ENCODE data around the gene KMT2B. TPM values are rescaled to one million over a fixed set of nuclear protein-coding genes. Genes with fewer than 3 reads are reported as not detected.

Gene KMT2B
- total and polyA plus RNA-seq, 8 donors = 8.3 to 92.4 (median 18.9) TPM

- 66 to 74% (median 72%) methylated on average over 2 of the region's 2 CpGs for WGBS, 5 donors
- no peak for TF ChIP-seq POLR2AphosphoS5 (IDR thresholded peaks at IDR 0.05)
- TF ChIP-seq POLR2A (IDR thresholded peaks at IDR 0.05) = no peak
- no peak for TF ChIP-seq CTCF (IDR thresholded peaks at IDR 0.05)
- no peak for TF ChIP-seq EP300 (IDR thresholded peaks at IDR 0.05)
- H3K27ac ChIP-seq = peak overlapping the region in 1 of 5 donors; percentile 95
- no peaks in the 10 kb centered on the region for H3K36me3 ChIP-seq
- no peaks in the 10 kb centered on the region for H3K9me3 ChIP-seq
- intact Hi-C loops (cut with DNase I; ENCODE audit: low total_unique reads) = loop anchor here (10.0 kb wide), 1 partner anchor 169 kb away; the partner anchor contains the start of gene TMEM147
- no peaks in the 10 kb centered on the region for H3K27me3 ChIP-seq
- peak overlapping the region in 1 of 4 donors; percentile 2 for H3K4me3 ChIP-seq
- no peak for DNase-seq
- peaks cover 13 to 25% (median 16%) of the 10 kb centered on the region in 4 donors for H3K4me1 ChIP-seq
Observed at GRCh38 chr19:35713506-35713850, 4.3 kb upstream of the KMT2B start.

- peak in 1 of 2 donors; percentile 3 for DNase-seq
- H3K9me3 ChIP-seq = no peaks in the 10 kb centered on the region
- H3K4me1 ChIP-seq = peaks cover 16 to 31% (median 21%) of the 10 kb centered on the region in 4 donors
- peak overlapping the region in 1 of 4 donors; percentile 2 for H3K4me3 ChIP-seq
- intact Hi-C loops (cut with DNase I; ENCODE audit: low total_unique reads) = loop anchor here (10.0 kb wide), 1 partner anchor 169 kb away; the partner anchor contains the start of gene TMEM147
- H3K27ac ChIP-seq = peak overlapping the region in 2 of 5 donors; percentile 14 to 95
- TF ChIP-seq POLR2AphosphoS5 (IDR thresholded peaks at IDR 0.05) = no peak
- TF ChIP-seq EP300 (IDR thresholded peaks at IDR 0.05) = no peak
- TF ChIP-seq CTCF (IDR thresholded peaks at IDR 0.05) = no peak
- TF ChIP-seq POLR2A (IDR thresholded peaks at IDR 0.05) = no peak
- WGBS, 5 donors = 68 to 82% (median 79%) methylated on average over 12 of the region's 12 CpGs
- H3K27me3 ChIP-seq = no peaks in the 10 kb centered on the region
- no peaks in the 10 kb centered on the region for H3K36me3 ChIP-seq
Observed at GRCh38 chr19:35713904-35714495, 3.8 kb upstream of the KMT2B start.

- 63 to 73% (median 69%) methylated on average over 13 to 14 of the region's 14 CpGs for WGBS, 5 donors
- no peak overlapping the region for H3K4me3 ChIP-seq
- H3K27ac ChIP-seq = peak overlapping the region in 3 of 5 donors; percentile 14 to 95 (median 95)
- peaks cover 24 to 38% (median 29%) of the 10 kb centered on the region in 4 donors for H3K4me1 ChIP-seq
- no peaks in the 10 kb centered on the region for H3K27me3 ChIP-seq
- no peaks in the 10 kb centered on the region for H3K9me3 ChIP-seq
- intact Hi-C loops (cut with DNase I; ENCODE audit: low total_unique reads) = loop anchor here (10.0 kb wide), 1 partner anchor 170 kb away; the partner anchor contains the start of gene TMEM147
- H3K36me3 ChIP-seq = peaks cover 0 to 4% (median 3%) of the 10 kb centered on the region in 4 donors
- TF ChIP-seq CTCF (IDR thresholded peaks at IDR 0.05) = no peak
- no peak for TF ChIP-seq EP300 (IDR thresholded peaks at IDR 0.05)
- TF ChIP-seq POLR2AphosphoS5 (IDR thresholded peaks at IDR 0.05) = no peak
- no peak for TF ChIP-seq POLR2A (IDR thresholded peaks at IDR 0.05)
- peak in 1 of 2 donors; percentile 8 for DNase-seq
Observed at GRCh38 chr19:35714601-35715354, 3.0 kb upstream of the KMT2B start.

- peaks cover 0 to 10% (median 9%) of the 10 kb centered on the region in 4 donors for H3K36me3 ChIP-seq
- H3K4me3 ChIP-seq = peak overlapping the region in 2 of 4 donors; percentile 93 to 97
- no peaks in the 10 kb centered on the region for H3K27me3 ChIP-seq
- H3K9me3 ChIP-seq = no peaks in the 10 kb centered on the region
- intact Hi-C loops (cut with DNase I; ENCODE audit: low total_unique reads) = loop anchor here (10.0 kb wide), 1 partner anchor 171 kb away; the partner anchor contains the start of gene TMEM147
- DNase-seq = no peak
- TF ChIP-seq POLR2A (IDR thresholded peaks at IDR 0.05) (no peak), POLR2AphosphoS5 (IDR thresholded peaks at IDR 0.05) (no peak), EP300 (IDR thresholded peaks at IDR 0.05) (no peak), CTCF (IDR thresholded peaks at IDR 0.05) (no peak)
- H3K4me1 ChIP-seq = peaks cover 25 to 42% (median 34%) of the 10 kb centered on the region in 4 donors
- WGBS, 5 donors = 75 to 87% (median 82%) methylated on average over 4 to 7 of the region's 7 CpGs
- peak overlapping the region in 4 of 5 donors; percentile 84 to 95 (median 94) for H3K27ac ChIP-seq
Observed at GRCh38 chr19:35715355-35715809, 2.4 kb upstream of the KMT2B start.
